Stimulated activated CD4-positive, alpha-beta T cell treated with anti-CD3 and anti-CD28 coated beads, Interleukin-4, amount 100 ng/mL, for 4 hours (primary cell): ENCODE results near the gene PCDH9.
"Not testable (repeated sequence)": the region's sequence is repeated elsewhere in the genome, so short reads cannot be mapped to it uniquely, and the experiment has no call there.

Experiments used
- DNase-seq, 2 experiments: peaks; one replicate each; pipeline ENCODE4 v3.0.0-alpha.2; 2020

PCDH9 gene

GRCh38 chr13:66301006-66301405, 929.1 kb downstream of the PCDH9 start:
- no peak for DNase-seq

- DNase-seq, result no peak
Observed at GRCh38 chr13:66296875-66297274, 933.3 kb downstream of the PCDH9 start.

- no peak for DNase-seq
Observed at GRCh38 chr13:66296328-66296727, 933.8 kb downstream of the PCDH9 start.

GRCh38 chr13:66286806-66287205, 943.3 kb downstream of the PCDH9 start:
- DNase-seq, result not testable (repeated sequence)

- no peak for DNase-seq
Observed at GRCh38 chr13:66275416-66275815, 954.7 kb downstream of the PCDH9 start.

- DNase-seq, result no peak
Observed at GRCh38 chr13:66273011-66273410, 957.1 kb downstream of the PCDH9 start.

- DNase-seq, result no peak
Observed at GRCh38 chr13:66266761-66267160, 963.4 kb downstream of the PCDH9 start.

- DNase-seq, result no peak
Observed at GRCh38 chr13:66266348-66266747, 963.8 kb downstream of the PCDH9 start.

GRCh38 chr13:66265371-66265770, 964.8 kb downstream of the PCDH9 start:
- no peak for DNase-seq

- DNase-seq, result no peak
Observed at GRCh38 chr13:66264971-66265370, 965.2 kb downstream of the PCDH9 start.

GRCh38 chr13:66262330-66262729, 967.8 kb downstream of the PCDH9 start:
- no peak for DNase-seq

GRCh38 chr13:66259426-66259825, 970.7 kb downstream of the PCDH9 start:
- not testable (repeated sequence) for DNase-seq
